ENCODE data around the gene TNS4.

The TNS4 gene

GRCh38 chr17:40463122-40463550 lies 38.3 kb downstream of the TNS4 start:
- peak overlapping the region; percentile 84 for H3K56ac ChIP-seq (ENCODE audit: low read length)
- no peak overlapping the region for H3K4me3 ChIP-seq (ENCODE audit: low read length)
- no peak overlapping the region for H3K27ac ChIP-seq (ENCODE audit: low read depth, low read length)
- H3K23ac ChIP-seq (ENCODE audit: low read length), result no peak overlapping the region
- no peak overlapping the region for H3K4ac ChIP-seq (ENCODE audit: low read depth, low read length)
- no peak overlapping the region for H3K4me2 ChIP-seq (ENCODE audit: low read length)
- peak overlapping the region; percentile 42 for H3K18ac ChIP-seq (ENCODE audit: low read length)
- WGBS (ENCODE audit: extremely low coverage, insufficient coverage, low lambda C conversion rate), result no CpG with 5 or more reads among the region's 11 CpGs
- peak overlapping the region; percentile 48 for H3K9ac ChIP-seq (ENCODE audit: low read length)
- H2BK15ac ChIP-seq (replicated peaks; ENCODE audit: low read depth), result no peak overlapping the region
- peaks cover 2% of the 10 kb centered on the region for H3K4me1 ChIP-seq (ENCODE audit: control insufficient read depth, low read depth, low read length)
- DNase-seq, result no peak
- no peaks in the 10 kb centered on the region for H3K27me3 ChIP-seq (ENCODE audit: insufficient read depth, low read length, poor library complexity)
- H3K79me1 ChIP-seq (ENCODE audit: low read length), result no peaks in the 10 kb centered on the region
- H4K5ac ChIP-seq (ENCODE audit: low read length), result no peak overlapping the region
- no peak overlapping the region for H2BK120ac ChIP-seq (ENCODE audit: low read depth, low read length)
- H2BK5ac ChIP-seq (ENCODE audit: low read length), result no peak overlapping the region
- no peaks in the 10 kb centered on the region for H3K36me3 ChIP-seq (ENCODE audit: control insufficient read depth, insufficient read depth, low read length)
- no peak overlapping the region for H4K8ac ChIP-seq (ENCODE audit: low read depth, low read length)
- no peak overlapping the region for H2AK5ac ChIP-seq (ENCODE audit: low read length)
- H3K79me2 ChIP-seq (ENCODE audit: control insufficient read depth, insufficient read depth, low read length), result no peaks in the 10 kb centered on the region

DNA sequence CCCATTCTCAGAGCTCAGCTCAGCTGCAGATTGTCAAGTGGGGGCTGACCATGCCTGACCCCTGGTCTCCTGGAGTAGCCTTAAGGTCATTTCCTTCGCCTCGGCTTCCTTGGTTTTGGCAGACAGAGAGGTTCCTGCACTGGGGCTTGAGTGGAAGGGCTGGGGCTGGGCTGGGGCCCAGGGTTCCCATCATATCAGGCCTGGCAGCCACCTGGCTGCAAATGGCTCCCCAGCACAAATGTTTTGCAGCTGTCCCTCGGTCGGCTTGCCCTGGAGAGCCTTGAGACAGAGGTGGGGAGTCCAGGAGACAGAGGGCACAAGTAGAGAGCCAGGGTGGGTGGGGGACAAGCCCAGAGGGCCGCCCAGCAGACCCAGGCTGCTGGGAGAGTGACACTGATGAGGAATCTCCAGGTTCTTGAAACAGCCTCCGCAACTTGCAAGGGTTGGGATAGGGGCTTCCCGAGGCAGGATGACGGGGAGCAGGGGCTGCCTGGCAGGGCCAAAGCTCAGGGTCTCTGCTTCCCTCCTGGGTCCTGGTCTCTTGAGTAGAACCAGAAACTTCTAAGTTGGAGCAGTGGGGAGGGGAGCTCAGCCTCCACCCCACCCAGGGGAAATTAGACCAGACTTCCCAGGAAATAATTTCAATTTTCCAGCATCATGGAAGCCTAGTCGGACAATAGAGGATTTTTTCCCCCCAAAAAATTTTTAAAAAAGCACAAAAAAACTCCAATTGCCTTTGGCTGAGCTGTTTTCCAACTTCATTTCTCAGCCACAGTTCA lies 38.9 kb downstream of the TNS4 start:
- Histone ChIP-seq H3K27ac (ENCODE audit: low read depth, low read length) (no peak overlapping the region), H3K79me1 (ENCODE audit: low read length) (no peaks in the 10 kb centered on the region), H3K36me3 (ENCODE audit: control insufficient read depth, insufficient read depth, low read length) (peaks cover 2% of the 10 kb centered on the region), H3K18ac (ENCODE audit: low read length) (peak overlapping the region; percentile 42), H3K4me2 (ENCODE audit: low read length) (no peak overlapping the region), H3K23ac (ENCODE audit: low read length) (no peak overlapping the region), H4K8ac (ENCODE audit: low read depth, low read length) (no peak overlapping the region), H3K56ac (ENCODE audit: low read length) (peak overlapping the region; percentile 84), H3K9ac (ENCODE audit: low read length) (peak overlapping the region; percentile 48), H3K27me3 (ENCODE audit: insufficient read depth, low read length, poor library complexity) (no peaks in the 10 kb centered on the region), H2BK120ac (ENCODE audit: low read depth, low read length) (no peak overlapping the region), H2BK5ac (ENCODE audit: low read length) (no peak overlapping the region), H3K79me2 (ENCODE audit: control insufficient read depth, insufficient read depth, low read length) (no peaks in the 10 kb centered on the region), H4K5ac (ENCODE audit: low read length) (no peak overlapping the region), H3K4ac (ENCODE audit: low read depth, low read length) (no peak overlapping the region), H2AK5ac (ENCODE audit: low read length) (no peak overlapping the region), H2BK15ac (replicated peaks; ENCODE audit: low read depth) (no peak overlapping the region), H3K4me1 (ENCODE audit: control insufficient read depth, low read depth, low read length) (peaks cover 2% of the 10 kb centered on the region), H3K4me3 (ENCODE audit: low read length) (no peak overlapping the region)
- DNase-seq, result no peak
- no CpG with 5 or more reads among the region's 9 CpGs for WGBS (ENCODE audit: extremely low coverage, insufficient coverage, low lambda C conversion rate)

- Histone ChIP-seq H2BK5ac (ENCODE audit: low read length) (no peak overlapping the region), H3K18ac (ENCODE audit: low read length) (no peak overlapping the region), H4K8ac (ENCODE audit: low read depth, low read length) (no peak overlapping the region), H3K79me1 (ENCODE audit: low read length) (no peaks in the 10 kb centered on the region), H2AK5ac (ENCODE audit: low read length) (no peak overlapping the region), H3K9ac (ENCODE audit: low read length) (no peak overlapping the region), H3K4ac (ENCODE audit: low read depth, low read length) (no peak overlapping the region), H3K36me3 (ENCODE audit: control insufficient read depth, insufficient read depth, low read length) (peaks cover 5% of the 10 kb centered on the region), H4K5ac (ENCODE audit: low read length) (no peak overlapping the region), H3K4me3 (ENCODE audit: low read length) (no peak overlapping the region), H3K56ac (ENCODE audit: low read length) (no peak overlapping the region), H3K4me1 (ENCODE audit: control insufficient read depth, low read depth, low read length) (peaks cover 2% of the 10 kb centered on the region), H3K27ac (ENCODE audit: low read depth, low read length) (no peak overlapping the region), H3K4me2 (ENCODE audit: low read length) (no peak overlapping the region), H3K79me2 (ENCODE audit: control insufficient read depth, insufficient read depth, low read length) (no peaks in the 10 kb centered on the region), H3K27me3 (ENCODE audit: insufficient read depth, low read length, poor library complexity) (no peaks in the 10 kb centered on the region), H2BK15ac (replicated peaks; ENCODE audit: low read depth) (no peak overlapping the region), H3K23ac (ENCODE audit: low read length) (no peak overlapping the region), H2BK120ac (ENCODE audit: low read depth, low read length) (no peak overlapping the region)
- no CpG with 5 or more reads among the region's 12 CpGs for WGBS (ENCODE audit: extremely low coverage, insufficient coverage, low lambda C conversion rate)
- DNase-seq, result no peak
Measured at GRCh38 chr17:40461732-40462342, 39.6 kb downstream of the TNS4 start.

DNA sequence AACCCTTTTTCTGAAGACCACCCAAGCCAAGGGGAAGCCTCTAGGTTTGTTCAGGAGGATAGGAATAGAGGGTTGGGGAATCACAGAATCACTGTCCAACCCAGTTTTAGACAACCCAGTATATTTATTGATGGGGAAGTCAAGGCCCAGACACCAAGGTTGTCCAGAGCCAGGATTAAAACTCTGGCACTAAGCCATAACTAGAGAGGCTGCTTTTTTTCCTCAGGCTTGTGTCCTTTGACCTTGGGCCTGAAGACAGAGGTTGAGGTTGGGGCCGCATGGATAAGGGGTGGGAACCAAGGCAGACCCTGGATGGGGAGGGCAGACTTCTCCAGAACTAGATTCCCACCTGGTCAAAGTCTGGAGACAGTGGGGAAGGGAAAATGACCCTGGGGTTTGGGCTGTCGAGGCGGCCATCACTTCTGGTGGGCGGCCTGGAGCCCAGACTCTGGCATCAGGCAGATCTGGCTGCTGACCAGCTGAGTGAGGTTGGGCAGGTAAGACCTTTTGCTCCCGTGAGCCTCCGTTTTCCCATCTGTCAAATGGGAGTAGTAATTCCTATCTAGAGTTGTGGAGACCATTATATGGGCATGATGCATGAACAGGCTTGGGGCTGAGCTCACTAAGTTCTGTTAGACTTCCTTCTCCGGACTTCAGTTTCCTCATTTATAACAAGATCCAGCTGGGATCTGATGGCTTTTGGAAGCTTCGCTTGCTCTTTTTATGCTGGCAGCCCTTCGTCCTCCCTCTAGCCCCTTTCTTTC lies 40.3 kb downstream of the TNS4 start:
- H3K27me3 ChIP-seq (ENCODE audit: insufficient read depth, low read length, poor library complexity), result no peaks in the 10 kb centered on the region
- no peak overlapping the region for H2BK120ac ChIP-seq (ENCODE audit: low read depth, low read length)
- WGBS (ENCODE audit: extremely low coverage, insufficient coverage, low lambda C conversion rate), result no CpG with 5 or more reads among the region's 9 CpGs
- no peak overlapping the region for H3K9ac ChIP-seq (ENCODE audit: low read length)
- H3K56ac ChIP-seq (ENCODE audit: low read length), result no peak overlapping the region
- no peaks in the 10 kb centered on the region for H3K79me1 ChIP-seq (ENCODE audit: low read length)
- H4K5ac ChIP-seq (ENCODE audit: low read length), result no peak overlapping the region
- no peak overlapping the region for H3K18ac ChIP-seq (ENCODE audit: low read length)
- H3K23ac ChIP-seq (ENCODE audit: low read length), result no peak overlapping the region
- no peak overlapping the region for H2BK5ac ChIP-seq (ENCODE audit: low read length)
- H3K79me2 ChIP-seq (ENCODE audit: control insufficient read depth, insufficient read depth, low read length), result no peaks in the 10 kb centered on the region
- no peak for DNase-seq
- H3K36me3 ChIP-seq (ENCODE audit: control insufficient read depth, insufficient read depth, low read length), result peaks cover 8% of the 10 kb centered on the region
- H2BK15ac ChIP-seq (replicated peaks; ENCODE audit: low read depth), result no peak overlapping the region
- no peak overlapping the region for H4K8ac ChIP-seq (ENCODE audit: low read depth, low read length)
- no peak overlapping the region for H2AK5ac ChIP-seq (ENCODE audit: low read length)
- H3K4ac ChIP-seq (ENCODE audit: low read depth, low read length), result no peak overlapping the region
- peaks cover 2% of the 10 kb centered on the region for H3K4me1 ChIP-seq (ENCODE audit: control insufficient read depth, low read depth, low read length)
- H3K4me2 ChIP-seq (ENCODE audit: low read length), result no peak overlapping the region
- H3K27ac ChIP-seq (ENCODE audit: low read depth, low read length), result no peak overlapping the region
- H3K4me3 ChIP-seq (ENCODE audit: low read length), result no peak overlapping the region

DNA sequence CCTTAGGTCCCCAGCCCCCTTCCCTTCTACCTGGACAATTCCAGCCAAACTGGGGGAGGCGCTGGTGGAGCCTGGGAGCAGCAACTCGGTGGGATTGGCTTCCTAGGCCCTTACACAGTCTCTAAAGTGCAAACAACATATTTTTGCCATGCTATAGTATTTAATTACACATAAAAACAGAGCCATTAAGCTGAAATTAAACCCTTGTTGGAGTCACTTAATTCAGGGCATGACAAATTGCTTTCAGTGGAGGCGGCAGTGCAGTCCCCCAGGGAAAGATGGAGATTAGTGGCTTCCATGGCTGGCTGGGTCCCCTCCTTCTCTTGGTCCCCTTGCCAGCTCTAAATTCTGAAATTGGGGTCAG lies 40.8 kb downstream of the TNS4 start:
- no peak overlapping the region for H3K4me3 ChIP-seq (ENCODE audit: low read length)
- no peaks in the 10 kb centered on the region for H3K79me2 ChIP-seq (ENCODE audit: control insufficient read depth, insufficient read depth, low read length)
- no peak overlapping the region for H2BK15ac ChIP-seq (replicated peaks; ENCODE audit: low read depth)
- no peak overlapping the region for H2BK5ac ChIP-seq (ENCODE audit: low read length)
- H3K27ac ChIP-seq (ENCODE audit: low read depth, low read length), result no peak overlapping the region
- no peak overlapping the region for H2AK5ac ChIP-seq (ENCODE audit: low read length)
- H3K27me3 ChIP-seq (ENCODE audit: insufficient read depth, low read length, poor library complexity), result no peaks in the 10 kb centered on the region
- no peak overlapping the region for H2BK120ac ChIP-seq (ENCODE audit: low read depth, low read length)
- H3K36me3 ChIP-seq (ENCODE audit: control insufficient read depth, insufficient read depth, low read length), result peaks cover 8% of the 10 kb centered on the region
- H3K4me2 ChIP-seq (ENCODE audit: low read length), result no peak overlapping the region
- H3K4me1 ChIP-seq (ENCODE audit: control insufficient read depth, low read depth, low read length), result peaks cover 2% of the 10 kb centered on the region
- H3K9ac ChIP-seq (ENCODE audit: low read length), result no peak overlapping the region
- no peak overlapping the region for H3K23ac ChIP-seq (ENCODE audit: low read length)
- no peak overlapping the region for H3K56ac ChIP-seq (ENCODE audit: low read length)
- H3K79me1 ChIP-seq (ENCODE audit: low read length), result no peaks in the 10 kb centered on the region
- WGBS (ENCODE audit: extremely low coverage, insufficient coverage, low lambda C conversion rate), result no CpG with 5 or more reads among the region's 3 CpGs
- no peak overlapping the region for H3K18ac ChIP-seq (ENCODE audit: low read length)
- DNase-seq, result no peak
- no peak overlapping the region for H4K8ac ChIP-seq (ENCODE audit: low read depth, low read length)
- H4K5ac ChIP-seq (ENCODE audit: low read length), result no peak overlapping the region
- no peak overlapping the region for H3K4ac ChIP-seq (ENCODE audit: low read depth, low read length)
